HepG2 (cell line): ENCODE data around the gene KDELR3. TPM values are rescaled to one million over a fixed set of nuclear protein-coding genes. Genes with fewer than 3 reads are reported as not detected.

ENCODE experiments used
- ETV6 ChIP-seq: sonication (generic); formaldehyde crosslinking; conservative IDR thresholded peaks from 2 replicates; pipeline ENCODE4 v1.4.0; 2020; ENCODE audit warnings: missing genetic modification reagents
- FOXA3 ChIP-seq: IDR thresholded peaks from 2 replicates; pipeline ENCODE4 v1.6.1; 2016; ENCODE audit warnings: missing genetic modification reagents, missing compliant biosample characterization
- GTF2F1 ChIP-seq: fragments of 150-350 bp; IDR thresholded peaks from 2 replicates; pipeline ENCODE4 v1.6.1; 2014; ENCODE audit warnings: low read length
- HMGA1 ChIP-seq: sonication (generic); formaldehyde crosslinking; conservative IDR thresholded peaks from 2 replicates; pipeline ENCODE4 v1.4.0; 2020; ENCODE audit warnings: missing genetic modification reagents
- HOXA5 ChIP-seq: sonication (generic); formaldehyde crosslinking; IDR thresholded peaks from 2 replicates; pipeline ENCODE4 v1.4.0; 2020; ENCODE audit warnings: missing genetic modification reagents
- KLF6 ChIP-seq: IDR thresholded peaks from 2 replicates; pipeline ENCODE4 v1.8.0; 2016; ENCODE audit warnings: missing biosample characterization, missing genetic modification reagents
- NFKB2 ChIP-seq: sonication (generic); formaldehyde crosslinking; IDR thresholded peaks from 2 replicates; pipeline ENCODE4 v1.4.0; 2020; ENCODE audit warnings: missing genetic modification reagents, borderline replicate concordance
- PLRG1 ChIP-seq: fragments of 450-650 bp; conservative IDR thresholded peaks from 2 replicates; pipeline ENCODE4 v1.6.1; 2016
- SIN3A ChIP-seq: IDR thresholded peaks from 2 replicates; pipeline ENCODE4 v1.6.1; 2011; ENCODE audit warnings: low read depth, mild to moderate bottlenecking, control low read depth, low read length, borderline replicate concordance
- ZNF205 ChIP-seq: IDR thresholded peaks from 2 replicates; pipeline ENCODE4 v1.6.1; 2018; ENCODE audit warnings: missing biosample characterization, missing genetic modification reagents
- ZNF224 ChIP-seq: sonication (generic); formaldehyde crosslinking; IDR thresholded peaks from 2 replicates; pipeline ENCODE4 v1.5.0; 2020; ENCODE audit warnings: mild to moderate bottlenecking, missing genetic modification reagents
- ZNF343 ChIP-seq: sonication (generic); formaldehyde crosslinking; IDR thresholded peaks from 2 replicates; pipeline ENCODE4 v1.4.0; 2020; ENCODE audit warnings: mild to moderate bottlenecking, missing genetic modification reagents
- ZNF350 ChIP-seq: sonication (generic); formaldehyde crosslinking; IDR thresholded peaks from 2 replicates; pipeline ENCODE4 v1.4.0; 2020; ENCODE audit warnings: mild to moderate bottlenecking, low read depth, missing genetic modification reagents, borderline replicate concordance
- ZNF501 ChIP-seq: sonication (generic); formaldehyde crosslinking; IDR thresholded peaks from 2 replicates; pipeline ENCODE4 v1.5.1; 2020; ENCODE audit warnings: mild to moderate bottlenecking, moderate library complexity, missing genetic modification reagents
- ZNF556 ChIP-seq: sonication (generic); formaldehyde crosslinking; IDR thresholded peaks from 2 replicates; pipeline ENCODE4 v1.4.0; 2020; ENCODE audit warnings: mild to moderate bottlenecking, missing genetic modification reagents, borderline replicate concordance
- ZNF713 ChIP-seq: sonication (generic); formaldehyde crosslinking; IDR thresholded peaks from 2 replicates; pipeline ENCODE4 v1.4.0; 2020; ENCODE audit warnings: mild to moderate bottlenecking, missing genetic modification reagents
- polyA plus RNA-seq, 8 experiments: library from polyadenylated mRNA; depleted of rRNA in 3 of 8; stranded (reverse) in 7 of 8; unstranded in 1 of 8; fragments of >200 nt; fragmentation: Illumina TruSeq in 4 of 8; extraction: Trizol in 4 of 8; gene quantifications; 2 replicates each; pipeline versions ENCODE4 v1.2.1 to v1.2.3, GENCODE V29; 2011 to 2016; ENCODE audit warnings: low read depth in 4 of 8, missing spikeins in 1 of 8, mixed read lengths in 1 of 8; ENCODE audit not compliant: insufficient read depth in 1 of 8
- total RNA-seq, 5 experiments: library from RNA; depleted of rRNA; stranded (reverse); fragments of >200 nt; fragmentation: Illumina TruSeq; extraction: Trizol; gene quantifications; 2 replicates each; pipeline ENCODE4 v1.2.3, GENCODE V29; 2016; ENCODE audit warnings: low read depth in 1 of 5
- TF ChIP-seq, protein P1 (sequence below): sonication (generic); formaldehyde crosslinking; IDR thresholded peaks from 2 replicates; pipeline ENCODE4 v1.8.0; 2022; ENCODE audit warnings: missing genetic modification reagents, mild to moderate bottlenecking, inconsistent platforms, borderline replicate concordance
- TF ChIP-seq, protein P2 (sequence below), 2 experiments: fragments of 450-650 bp in 1 of 2; sonication (generic) in 1 of 2; formaldehyde crosslinking in 1 of 2; IDR thresholded peaks; 2 replicates each; pipeline versions ENCODE4 v1.6.1 to v1.8.0; 2016 to 2022; ENCODE audit warnings: antibody characterized with exemption in 1 of 2, mild to moderate bottlenecking in 1 of 2, missing genetic modification reagents in 1 of 2

Gene KDELR3
- total and polyA plus RNA-seq, 2 of the 13 experiments (the other 11 are each of a cell fraction or from before 2014, with no cell fraction given) = 24.2 to 65.7 TPM

GRCh38 chr22:38506118-38506962, 38.4 kb downstream of the KDELR3 start, which contains the start of gene DDX17 (continued):
- TF ChIP-seq, protein P1, sequence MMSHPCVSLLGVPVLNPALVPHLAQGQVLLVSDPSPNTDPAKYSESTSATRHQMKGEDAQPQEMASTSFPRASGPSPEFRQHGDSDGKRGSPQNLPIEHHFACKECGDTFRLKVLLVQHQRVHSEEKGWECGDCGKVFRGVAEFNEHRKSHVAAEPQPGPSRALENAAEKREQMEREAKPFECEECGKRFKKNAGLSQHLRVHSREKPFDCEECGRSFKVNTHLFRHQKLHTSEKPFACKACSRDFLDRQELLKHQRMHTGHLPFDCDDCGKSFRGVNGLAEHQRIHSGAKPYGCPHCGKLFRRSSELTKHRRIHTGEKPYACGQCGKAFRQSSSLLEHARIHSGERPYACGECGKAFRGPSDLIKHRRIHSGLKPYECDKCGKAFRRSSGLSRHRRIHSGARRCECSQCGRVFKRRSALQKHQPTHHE = no peak
- peak; percentile 86; the same call in 1 of the 2 replicates for TF ChIP-seq GTF2F1
- no peak for TF ChIP-seq PLRG1
- TF ChIP-seq ZNF501 (CRISPR knock-in tag) = peak; percentile 48; the same call in 1 of the 2 replicates
- TF ChIP-seq FOXA3 (CRISPR knock-in tag) = peak; percentile 62; the same call in 1 of the 2 replicates
- TF ChIP-seq KLF6 (CRISPR knock-in tag) = no peak; the same call in 1 of the 2 replicates
- TF ChIP-seq ZNF205 (CRISPR knock-in tag) = no peak
- 0 out of 2 replicates have a peak, but pooled peaks have one; percentile 15 for TF ChIP-seq ZNF350 (CRISPR knock-in tag)
- no peak for TF ChIP-seq NFKB2 (CRISPR knock-in tag)
- TF ChIP-seq ETV6 (CRISPR knock-in tag) = peak; percentile 49; the same call in 1 of the 2 replicates
- peak; percentile 88 for TF ChIP-seq HOXA5 (CRISPR knock-in tag)
- TF ChIP-seq ZNF343 = no peak; the same call in 1 of the 2 replicates
- TF ChIP-seq, protein P2, sequence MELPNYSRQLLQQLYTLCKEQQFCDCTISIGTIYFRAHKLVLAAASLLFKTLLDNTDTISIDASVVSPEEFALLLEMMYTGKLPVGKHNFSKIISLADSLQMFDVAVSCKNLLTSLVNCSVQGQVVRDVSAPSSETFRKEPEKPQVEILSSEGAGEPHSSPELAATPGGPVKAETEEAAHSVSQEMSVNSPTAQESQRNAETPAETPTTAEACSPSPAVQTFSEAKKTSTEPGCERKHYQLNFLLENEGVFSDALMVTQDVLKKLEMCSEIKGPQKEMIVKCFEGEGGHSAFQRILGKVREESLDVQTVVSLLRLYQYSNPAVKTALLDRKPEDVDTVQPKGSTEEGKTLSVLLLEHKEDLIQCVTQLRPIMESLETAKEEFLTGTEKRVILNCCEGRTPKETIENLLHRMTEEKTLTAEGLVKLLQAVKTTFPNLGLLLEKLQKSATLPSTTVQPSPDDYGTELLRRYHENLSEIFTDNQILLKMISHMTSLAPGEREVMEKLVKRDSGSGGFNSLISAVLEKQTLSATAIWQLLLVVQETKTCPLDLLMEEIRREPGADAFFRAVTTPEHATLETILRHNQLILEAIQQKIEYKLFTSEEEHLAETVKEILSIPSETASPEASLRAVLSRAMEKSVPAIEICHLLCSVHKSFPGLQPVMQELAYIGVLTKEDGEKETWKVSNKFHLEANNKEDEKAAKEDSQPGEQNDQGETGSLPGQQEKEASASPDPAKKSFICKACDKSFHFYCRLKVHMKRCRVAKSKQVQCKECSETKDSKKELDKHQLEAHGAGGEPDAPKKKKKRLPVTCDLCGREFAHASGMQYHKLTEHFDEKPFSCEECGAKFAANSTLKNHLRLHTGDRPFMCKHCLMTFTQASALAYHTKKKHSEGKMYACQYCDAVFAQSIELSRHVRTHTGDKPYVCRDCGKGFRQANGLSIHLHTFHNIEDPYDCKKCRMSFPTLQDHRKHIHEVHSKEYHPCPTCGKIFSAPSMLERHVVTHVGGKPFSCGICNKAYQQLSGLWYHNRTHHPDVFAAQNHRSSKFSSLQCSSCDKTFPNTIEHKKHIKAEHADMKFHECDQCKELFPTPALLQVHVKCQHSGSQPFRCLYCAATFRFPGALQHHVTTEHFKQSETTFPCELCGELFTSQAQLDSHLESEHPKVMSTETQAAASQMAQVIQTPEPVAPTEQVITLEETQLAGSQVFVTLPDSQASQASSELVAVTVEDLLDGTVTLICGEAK (IDR thresholded peaks at IDR 0.05) = no peak
- TF ChIP-seq, protein P2 (CRISPR knock-in tag; IDR thresholded peaks at IDR 0.05) = no peak; the same call in 1 of the 2 replicates
- TF ChIP-seq SIN3A = 0 out of 2 replicates have a peak, but pooled peaks have one; percentile 14
- no peak for TF ChIP-seq HMGA1 (CRISPR knock-in tag)
- no peak for TF ChIP-seq ZNF556 (CRISPR knock-in tag)
- TF ChIP-seq ZNF224 (CRISPR knock-in tag) = no peak
- TF ChIP-seq ZNF713 = no peak
